Kidney (tissue), 14 donors: ENCODE measurements around the gene NOL4L. TPM values are rescaled to one million over a fixed set of nuclear protein-coding genes. Genes with fewer than 3 reads are reported as not detected.

Source experiments
- DNase-seq, 5 donors: peaks; one replicate each; pipeline ENCODE4 v3.0.0-alpha.2; 2013 to 2020
- FAIRE-seq: peaks from 2 replicates; lab custom pipeline; 2012; peaks lifted over from hg19 to GRCh38; lab: Jason Lieb, UNC
- H3K27ac ChIP-seq, 2 donors: one replicate each; pipeline ENCODE4 v1.7.0; 2013; ENCODE audit warnings: low read depth in 2 of 2, low read length in 2 of 2, inconsistent platforms in 1 of 2
- H3K27me3 ChIP-seq: one replicate; pipeline ENCODE4 v1.7.1; 2013; ENCODE audit warnings: low read length, inconsistent platforms; ENCODE audit not compliant: control insufficient read depth, insufficient read depth
- H3K36me3 ChIP-seq, 3 donors: one replicate each; pipeline versions ENCODE4 v1.7.0 to v1.7.1; 2013; ENCODE audit warnings: low read length in 3 of 3, control low read depth in 1 of 3, inconsistent platforms in 1 of 3; ENCODE audit not compliant: insufficient read depth in 3 of 3, control insufficient read depth in 2 of 3
- H3K4me1 ChIP-seq, 3 donors: one replicate each; pipeline versions ENCODE4 v1.7.0 to v1.7.1; 2013; ENCODE audit warnings: low read length in 3 of 3, inconsistent platforms in 1 of 3, low read depth in 1 of 3; ENCODE audit not compliant: control insufficient read depth in 2 of 3, insufficient read depth in 2 of 3
- H3K4me3 ChIP-seq, 3 donors: one replicate each; pipeline versions ENCODE4 v1.7.0 to v1.8.1; 2013; ENCODE audit warnings: low read length in 3 of 3, control low read depth in 1 of 3, inconsistent platforms in 1 of 3
- H3K9ac ChIP-seq, 3 donors: one replicate each; pipeline versions ENCODE4 v1.7.0 to v1.7.1; 2013; ENCODE audit warnings: low read length in 3 of 3, control low read depth in 1 of 3, inconsistent platforms in 1 of 3
- H3K9me3 ChIP-seq, 3 donors: one replicate each; pipeline versions ENCODE4 v1.7.0 to v1.7.1; 2013; ENCODE audit warnings: low read length in 3 of 3, control low read depth in 1 of 3, inconsistent platforms in 1 of 3; ENCODE audit not compliant: control insufficient read depth in 2 of 3, insufficient read depth in 1 of 3
- CTCF ChIP-seq: IDR thresholded peaks from 3 replicates; pipeline ENCODE4 v1.5.1; 2012; ENCODE audit warnings: mild to moderate bottlenecking, moderate library complexity, borderline replicate concordance; ENCODE audit not compliant: insufficient read depth; ENCODE audit errors: extremely low read depth
- intact Hi-C: fragments of 100-400 bp; cut with DNase I; formaldehyde crosslinking; loops from one replicate; pipeline ENCODE4 v1.11.1; 2022
- polyA plus RNA-seq: library from polyadenylated mRNA; stranded (reverse); fragments of 350-450 nt; fragmentation: Illumina TruSeq; extraction: RNeasy Lipid Tissue Mini Kit (QIAGEN cat#74804); gene quantifications from one replicate; pipeline ENCODE4 v1.2.3, GENCODE V29; 2014; ENCODE audit warnings: low read depth, low replicate concordance; ENCODE audit not compliant: insufficient read depth
- total RNA-seq: library from RNA; stranded (reverse); fragmentation: NEBNext Ultra II Directional; extraction: Animal tissue kit (Norgen Biotek cat#: 25700); gene quantifications from one replicate; pipeline ENCODE4 v1.2.1, GENCODE V29; 2021
- donor health status: control.
- donor health status: control.
- donor health status: control.
- donor health status: control.
- donor health status: control.
- donor health status: DM: yes; HTN: yes; CAD: no.
- donor health status: Normal renal cell carcinoma (clear cell type).

The NOL4L gene
- total and polyA plus RNA-seq, 2 donors from 2014 or later: 14.1 to 19.4 TPM

GRCh38 chr20:32556312-32557184 lies 28.6 kb downstream of the NOL4L start:
- Histone ChIP-seq H3K9me3 (no peaks in the 10 kb centered on the region), H3K4me1 (no peaks in the 10 kb centered on the region), H3K27ac (no peak overlapping the region), H3K27me3 (no peaks in the 10 kb centered on the region), H3K9ac (no peak overlapping the region), H3K4me3 (no peak overlapping the region), H3K36me3 (no peaks in the 10 kb centered on the region)
- no peak for TF ChIP-seq CTCF
- DNase-seq (no peak), FAIRE-seq (no peak)
- intact Hi-C loops: no loop called here

GRCh38 chr20:32555584-32555983 lies 29.5 kb downstream of the NOL4L start:
- Histone ChIP-seq H3K36me3 (no peaks in the 10 kb centered on the region), H3K27ac (no peak overlapping the region), H3K4me3 (no peak overlapping the region), H3K27me3 (no peaks in the 10 kb centered on the region), H3K4me1 (no peaks in the 10 kb centered on the region), H3K9me3 (no peaks in the 10 kb centered on the region), H3K9ac (no peak overlapping the region)
- no peak for TF ChIP-seq CTCF
- DNase-seq (no peak), FAIRE-seq (no peak)
- intact Hi-C loops: no loop called here

- Histone ChIP-seq H3K27me3 (no peaks in the 10 kb centered on the region), H3K9me3 (no peaks in the 10 kb centered on the region), H3K4me1 (no peaks in the 10 kb centered on the region), H3K27ac (no peak overlapping the region), H3K36me3 (no peaks in the 10 kb centered on the region), H3K9ac (no peak overlapping the region), H3K4me3 (no peak overlapping the region)
- DNase-seq (no peak), FAIRE-seq (no peak)
- TF ChIP-seq CTCF: no peak
- intact Hi-C loops: no loop called here
Observed at GRCh38 chr20:32554965-32555289, 30.2 kb downstream of the NOL4L start.
